GM04503 (cell line): ENCODE measurements around the gene IGF2.

ENCODE experiments used
- DNase-seq: peaks from one replicate; pipeline ENCODE4 v3.0.0-alpha.2; 2012; ENCODE audit warnings: low read depth

The IGF2 gene

DNA sequence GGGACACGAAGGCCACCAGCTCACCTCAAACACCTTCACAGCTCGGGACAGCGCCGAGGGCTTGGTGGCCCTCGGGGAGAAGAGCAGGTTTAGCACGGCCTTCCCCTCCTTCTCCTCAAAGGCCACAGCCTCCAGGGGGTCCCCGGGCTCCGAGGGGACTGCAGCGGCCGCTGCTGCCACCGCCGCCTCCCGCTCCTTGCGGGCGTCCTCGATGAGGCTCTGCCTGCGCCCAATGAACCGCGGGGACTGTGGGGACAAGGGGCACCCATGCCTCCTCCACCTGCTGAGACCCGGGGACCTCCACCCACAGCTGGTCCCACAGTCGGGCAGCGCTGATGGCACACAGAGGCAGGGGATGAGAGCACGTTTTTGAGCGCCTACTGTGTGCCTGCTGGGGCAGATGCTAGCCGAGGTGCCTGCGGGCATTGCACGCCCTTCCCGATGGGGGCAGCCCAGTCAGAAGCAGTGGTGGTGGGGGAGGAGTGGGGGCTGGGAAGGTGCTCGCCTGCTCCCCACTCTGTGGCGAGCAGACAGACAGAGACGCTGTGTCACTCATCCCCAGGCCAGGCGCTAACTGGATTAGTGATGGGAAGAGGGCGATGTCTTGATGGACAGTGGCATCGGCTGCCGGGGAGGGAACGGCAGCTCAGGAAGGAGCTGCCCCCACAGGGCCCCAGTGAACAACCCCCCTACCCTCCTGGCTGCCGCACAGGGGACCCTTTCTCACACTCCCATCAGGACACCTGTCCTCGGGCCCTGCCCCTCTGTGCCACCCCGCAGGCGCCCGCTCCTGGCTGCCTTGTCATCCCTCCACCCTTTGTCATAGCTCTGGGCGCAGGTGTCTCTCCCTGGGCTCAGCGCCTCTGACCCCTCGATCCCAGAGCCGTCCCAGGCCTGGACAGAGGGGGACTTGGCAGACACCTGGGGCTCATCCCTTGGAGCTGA lies 30.7 kb upstream of the IGF2 start:
- no peak for DNase-seq

DNA sequence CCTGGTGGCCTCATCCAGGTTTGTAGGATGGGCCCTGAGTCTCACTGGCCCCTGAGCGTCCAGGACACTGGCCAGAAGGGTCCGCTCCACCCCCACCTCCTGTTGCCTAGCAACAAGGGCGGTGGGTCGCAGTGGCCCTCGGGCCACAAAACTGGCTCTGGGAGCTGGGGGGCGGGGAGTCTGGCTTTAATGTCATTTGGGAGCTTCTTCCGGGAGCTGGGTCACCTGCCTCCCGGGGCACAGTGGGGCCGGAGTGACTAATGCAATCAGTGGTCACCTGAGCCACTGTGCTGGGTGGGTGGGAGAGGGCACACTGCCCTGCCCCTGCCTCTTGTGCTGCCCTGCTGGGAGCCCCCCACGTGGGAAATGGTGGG lies 29.8 kb upstream of the IGF2 start:
- DNase-seq: no peak

DNA sequence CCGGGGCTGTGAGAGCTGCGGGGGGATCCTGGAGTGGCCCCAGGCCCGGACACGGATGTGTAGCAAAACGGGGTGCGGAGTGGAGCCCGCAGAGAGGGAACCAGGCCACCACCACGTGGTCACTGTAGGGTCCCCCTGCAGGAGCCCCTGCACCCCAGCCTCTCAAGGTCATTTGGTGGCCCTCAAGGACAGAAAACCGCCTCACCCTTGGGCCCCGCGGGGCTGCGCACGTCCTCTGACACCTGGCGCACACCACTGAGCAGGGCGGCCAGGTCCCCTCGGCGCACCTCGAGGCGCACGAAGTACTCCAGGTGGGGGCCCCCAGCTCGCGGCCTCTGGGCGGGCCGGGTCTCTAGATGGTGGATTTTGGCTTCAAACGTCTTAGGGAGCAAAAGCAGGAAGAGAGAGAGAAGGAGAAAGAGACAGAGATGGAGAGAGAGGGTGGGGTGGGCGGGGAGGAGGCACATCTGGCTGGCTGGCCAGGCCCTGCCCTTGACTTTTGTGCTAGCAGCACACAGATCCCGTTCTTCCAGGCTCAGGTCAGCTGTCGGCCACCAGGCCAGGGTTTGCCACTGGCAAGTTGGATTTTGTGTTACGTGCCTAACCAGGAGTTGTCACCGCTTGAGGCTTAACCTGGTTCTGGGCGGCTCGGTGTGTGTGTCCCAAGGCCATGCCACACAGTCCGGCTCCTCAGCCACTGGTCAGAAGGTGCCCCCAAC lies 29.3 kb upstream of the IGF2 start:
- DNase-seq: no peak

DNA sequence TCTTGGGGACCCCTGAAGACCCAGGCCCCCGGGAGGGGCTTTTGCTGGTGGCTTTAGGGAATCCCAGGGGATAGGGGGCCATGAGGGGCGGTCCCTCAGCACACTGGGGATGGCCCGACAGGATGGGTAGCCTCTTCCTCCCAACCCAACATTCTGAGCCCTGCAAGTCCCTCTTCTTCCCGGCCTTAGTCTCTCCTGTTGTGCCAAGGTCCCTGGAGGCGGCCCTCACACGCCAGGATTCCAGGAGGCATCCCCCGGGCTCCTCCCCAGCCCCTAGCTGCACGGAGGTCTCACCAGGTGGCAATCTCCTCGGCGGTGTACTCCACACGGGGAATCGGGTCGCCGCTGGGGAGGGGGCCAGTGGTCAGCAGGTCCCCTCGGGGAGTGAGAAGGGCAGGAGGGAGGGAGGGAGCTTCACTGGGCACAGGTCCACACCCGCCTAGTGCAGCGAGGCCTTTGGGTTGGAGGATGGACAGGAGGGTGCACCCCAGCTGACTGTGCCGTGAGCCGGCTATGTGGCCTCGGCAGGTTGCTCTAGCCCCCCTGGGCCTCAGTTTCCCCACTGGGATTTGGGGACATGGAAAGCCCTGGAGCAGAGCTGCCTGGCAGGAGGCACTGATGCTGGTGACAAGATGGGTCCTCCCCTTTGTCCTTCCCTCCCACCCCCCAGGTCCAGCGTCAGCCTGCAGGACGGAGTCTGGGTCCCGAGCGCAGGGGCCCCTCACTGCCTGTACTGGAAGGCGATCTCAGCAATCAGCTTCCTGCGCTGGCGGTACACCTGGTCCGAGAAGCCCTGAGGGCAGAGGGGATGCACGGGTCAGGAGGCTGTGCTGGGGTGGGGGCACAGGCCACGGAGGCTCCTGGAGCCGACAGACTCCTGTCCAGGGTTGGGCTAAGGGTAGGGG lies 28.2 kb upstream of the IGF2 start:
- no peak for DNase-seq

DNA sequence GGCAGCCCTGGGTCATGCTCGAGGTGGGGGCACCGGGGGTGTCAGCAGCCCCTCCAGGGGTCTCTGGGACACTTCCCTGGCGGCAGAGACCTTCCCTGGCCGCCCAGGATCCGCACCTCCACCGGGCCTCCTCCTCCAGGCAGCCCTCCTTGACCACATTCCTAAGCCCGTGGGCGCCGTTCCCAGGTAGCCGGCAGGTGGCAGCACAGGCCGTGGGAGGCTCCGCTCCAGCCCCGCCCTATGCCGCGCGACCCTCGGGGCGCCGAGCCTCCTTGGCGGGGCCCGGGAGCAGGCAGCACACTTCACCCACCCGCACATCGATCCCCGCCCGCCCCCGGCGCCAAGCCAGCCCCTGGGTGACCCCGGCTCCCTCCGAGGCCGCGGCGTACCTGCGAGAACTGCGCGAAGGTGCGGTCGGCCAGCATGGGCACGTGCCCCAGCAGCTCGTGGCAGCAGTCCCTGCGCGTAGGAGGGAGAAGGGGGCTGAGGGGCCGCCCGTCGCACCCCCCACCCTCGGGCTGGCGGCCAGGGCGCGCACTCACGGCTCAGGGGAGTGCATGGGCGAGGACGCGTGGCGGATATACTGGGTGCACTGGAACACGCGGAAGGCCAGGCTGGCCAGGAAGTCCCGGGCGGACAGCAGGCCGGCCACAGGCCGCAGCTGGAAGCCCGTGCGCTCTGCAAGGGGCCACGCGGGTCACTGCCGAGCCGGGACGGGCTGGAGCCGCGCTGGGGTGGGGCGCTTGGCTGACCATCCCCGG lies 27.1 kb upstream of the IGF2 start:
- DNase-seq: no peak

DNA sequence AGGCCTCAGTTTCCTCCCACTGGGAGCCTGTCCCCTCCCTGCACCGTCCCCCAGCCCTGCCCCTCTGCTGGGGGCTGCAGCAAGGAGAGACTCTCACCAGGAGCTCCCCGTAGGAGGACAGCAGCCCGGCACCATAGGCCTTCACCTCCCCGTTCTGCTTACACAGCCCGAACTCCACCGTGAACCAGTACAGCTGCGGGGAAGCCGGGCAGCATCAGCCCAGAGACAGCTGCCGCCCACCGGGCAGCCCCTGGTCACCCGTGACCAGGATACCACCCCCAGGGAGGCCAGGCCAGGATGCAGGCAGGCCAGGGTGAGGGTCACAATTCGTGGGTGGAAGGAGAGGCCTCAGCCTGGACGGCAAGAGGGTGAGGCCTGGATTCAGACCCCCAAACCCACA lies 26.4 kb upstream of the IGF2 start:
- no peak for DNase-seq

DNA sequence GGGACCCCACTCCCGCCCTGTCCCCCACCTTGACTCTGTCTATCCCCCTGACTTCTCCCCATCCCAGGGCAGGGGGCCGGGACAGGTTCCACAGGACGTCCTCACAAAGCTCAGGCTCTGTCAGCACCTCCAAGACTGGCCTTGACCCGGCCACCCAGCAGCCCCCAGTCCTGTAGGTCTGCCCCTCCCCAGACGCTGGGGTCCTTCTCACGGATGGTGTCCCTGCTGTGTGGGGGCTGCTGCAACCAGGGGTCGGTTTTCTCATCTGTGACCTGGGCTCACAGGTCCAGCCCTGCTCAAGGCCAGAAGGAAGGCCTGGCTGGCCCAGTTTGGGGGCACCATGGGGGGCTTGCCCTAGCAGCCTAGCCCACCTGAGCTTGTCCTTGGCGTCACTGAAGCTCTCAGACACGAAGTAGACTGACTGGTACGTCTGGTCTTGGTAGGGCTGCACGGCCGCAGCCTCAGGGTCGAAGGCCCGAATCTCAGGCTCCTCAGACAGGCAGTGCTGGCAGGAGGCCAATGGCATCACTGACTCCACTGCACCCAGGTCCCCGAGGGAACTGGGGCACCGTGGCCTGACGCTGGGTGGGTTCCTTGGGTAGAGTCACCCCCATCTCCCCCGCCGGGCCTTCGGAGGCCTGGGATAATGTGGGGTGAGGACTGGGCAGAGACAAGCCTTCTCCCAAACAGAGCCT lies 25.8 kb upstream of the IGF2 start:
- DNase-seq: no peak

DNA sequence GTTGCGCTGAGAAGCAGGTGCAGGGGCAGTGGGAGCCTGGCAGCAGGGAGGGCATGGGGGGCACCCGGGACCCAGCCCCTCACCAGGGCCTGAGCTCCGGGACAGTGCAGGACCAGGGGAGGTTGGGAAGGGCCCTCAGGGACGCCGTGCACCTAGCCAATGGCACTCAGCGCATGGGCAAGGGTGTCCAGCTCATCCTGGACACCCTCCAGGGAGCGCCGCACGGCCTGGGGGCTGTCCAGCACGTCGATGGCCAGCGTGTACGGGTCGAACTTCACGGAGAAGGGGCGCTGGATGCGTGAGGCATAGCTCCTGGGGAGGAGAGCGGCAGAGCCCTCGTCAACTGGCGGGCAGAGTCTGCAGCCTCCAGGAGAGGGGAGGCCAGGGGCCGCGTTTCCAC lies 24.9 kb upstream of the IGF2 start:
- DNase-seq: no peak

DNA sequence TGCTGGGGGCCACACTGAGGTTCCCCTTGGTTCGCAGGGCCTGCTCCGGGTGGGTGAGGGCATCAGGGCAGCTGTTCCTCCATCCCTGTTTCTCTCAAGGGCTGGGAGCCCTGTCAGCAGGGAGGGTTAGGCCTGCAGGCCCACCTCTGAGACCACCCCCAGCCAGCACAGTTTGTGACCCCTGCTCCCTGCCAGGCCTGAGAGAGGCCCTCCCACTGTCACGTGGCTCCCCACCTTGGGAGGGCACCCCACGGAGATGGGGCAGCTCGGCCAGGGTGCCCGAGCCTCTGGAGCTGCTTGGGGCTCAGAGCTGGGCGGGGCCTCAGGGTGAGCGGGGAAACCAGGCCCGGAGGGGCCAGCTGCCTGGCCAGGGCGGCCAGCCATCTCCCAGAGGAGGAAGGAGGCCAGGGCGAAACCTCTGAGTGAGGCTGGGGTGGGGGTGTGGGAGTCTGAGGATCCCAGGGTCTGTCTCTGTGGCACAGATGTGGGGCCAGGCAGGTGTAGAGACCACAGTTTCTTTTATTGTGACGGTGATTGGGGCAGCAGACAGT lies 24.3 kb upstream of the IGF2 start:
- no peak for DNase-seq

DNA sequence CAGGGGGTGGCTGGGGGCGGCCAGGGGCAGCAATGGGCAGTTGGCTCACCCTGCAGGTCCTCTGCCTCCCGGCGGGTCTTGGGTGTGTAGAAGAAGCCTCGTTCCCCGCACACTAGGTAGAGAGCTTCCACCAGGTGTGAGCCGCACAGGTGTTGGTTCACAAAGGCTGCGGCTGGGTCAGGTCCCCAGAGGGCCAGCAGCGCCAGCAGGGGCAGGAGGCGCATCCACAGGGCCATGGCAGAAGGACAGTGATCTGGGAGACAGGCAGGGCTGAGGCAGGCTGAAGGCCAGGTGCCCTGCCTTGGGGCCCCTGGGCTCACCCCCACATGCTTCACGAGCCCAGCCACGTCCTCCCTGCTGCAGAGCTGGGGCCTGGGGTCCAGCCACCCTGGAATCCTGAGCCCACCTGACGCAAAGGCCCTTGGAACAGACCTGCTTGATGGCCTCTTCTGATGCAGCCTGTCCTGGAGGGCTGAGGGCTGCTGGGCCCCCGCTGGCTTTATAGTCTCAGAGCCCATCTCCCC lies 21.6 kb upstream of the IGF2 start, which contains the start of gene INS:
TSS of gene INS (minus strand) at position 474 of the 524 bp plus-strand sequence. CDS start at position 236, 238 bp downstream.
- DNase-seq: no peak

DNA sequence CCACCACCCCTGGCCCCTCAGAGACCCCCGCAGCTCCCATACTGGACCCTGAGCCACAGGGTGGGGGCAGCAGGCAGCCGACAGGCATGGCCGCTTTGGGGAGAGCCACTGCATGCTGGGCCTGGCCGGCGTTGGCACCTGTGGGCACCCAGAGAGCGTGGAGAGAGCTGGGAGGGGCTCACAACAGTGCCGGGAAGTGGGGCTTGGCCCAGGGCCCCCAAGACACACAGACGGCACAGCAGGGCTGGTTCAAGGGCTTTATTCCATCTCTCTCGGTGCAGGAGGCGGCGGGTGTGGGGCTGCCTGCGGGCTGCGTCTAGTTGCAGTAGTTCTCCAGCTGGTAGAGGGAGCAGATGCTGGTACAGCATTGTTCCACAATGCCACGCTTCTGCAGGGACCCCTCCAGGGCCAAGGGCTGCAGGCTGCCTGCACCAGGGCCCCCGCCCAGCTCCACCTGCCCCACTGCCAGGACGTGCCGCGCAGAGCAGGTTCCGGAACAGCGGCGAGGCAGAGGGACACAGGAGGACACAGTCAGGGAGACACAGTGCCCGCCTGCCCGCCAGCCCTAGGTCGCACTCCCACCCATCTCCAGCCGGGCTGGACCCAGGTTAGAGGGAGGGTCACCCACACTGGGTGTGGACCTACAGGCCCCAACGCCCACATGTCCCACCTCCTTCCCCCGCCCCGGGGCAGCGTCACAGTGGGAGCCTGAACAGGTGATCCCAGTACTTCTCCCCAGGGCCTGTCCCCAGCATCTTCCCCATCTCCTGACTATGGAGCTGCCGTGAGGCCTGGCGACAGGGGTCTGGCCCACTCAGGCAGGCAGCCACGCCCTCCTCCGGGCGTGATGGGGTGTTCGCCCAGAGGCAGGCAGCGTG lies 20.6 kb upstream of the IGF2 start:
- no peak for DNase-seq

DNA sequence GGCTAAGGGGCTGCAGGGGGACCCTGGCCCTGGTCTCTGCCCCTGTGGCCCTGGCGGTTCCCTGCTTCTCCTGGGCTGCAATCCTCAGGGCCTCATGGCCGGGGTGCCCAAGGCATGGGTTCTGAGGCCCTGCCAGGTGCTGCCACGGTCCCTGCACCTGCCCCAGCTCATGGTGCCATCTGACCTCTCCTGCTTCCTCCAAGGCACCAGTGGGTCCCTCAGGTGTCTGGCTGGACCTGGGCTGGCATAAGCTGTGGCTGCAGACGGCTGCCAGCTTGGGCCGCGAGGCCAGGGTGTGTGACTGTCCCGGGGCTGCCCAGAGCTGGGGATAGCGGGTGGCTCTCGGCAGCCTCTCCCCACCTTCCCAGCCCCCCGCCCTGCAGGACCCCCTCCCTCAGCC lies 19.8 kb upstream of the IGF2 start:
- DNase-seq: no peak

DNA sequence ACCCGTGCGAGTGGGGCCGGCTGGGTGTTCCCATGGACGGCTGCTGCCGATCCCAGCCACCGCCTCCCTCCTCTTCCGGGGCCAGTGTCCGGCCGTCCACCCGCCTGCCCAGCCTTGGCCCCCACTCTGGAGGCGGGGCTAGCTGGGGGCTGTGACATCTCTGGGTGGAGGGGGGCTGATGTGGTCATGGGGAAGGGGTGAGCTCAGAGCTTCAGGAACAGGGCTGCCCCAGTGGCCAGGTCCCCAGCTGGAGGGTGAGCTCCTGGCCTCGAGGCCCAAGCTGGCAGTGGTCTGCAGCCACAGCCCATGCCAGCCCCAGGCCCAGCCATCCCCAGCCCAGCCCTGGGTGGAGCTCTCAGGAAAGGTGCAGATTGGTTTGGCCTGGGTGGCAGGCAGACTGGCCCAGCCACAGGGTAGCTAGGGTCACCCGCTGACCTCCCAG lies 19.1 kb upstream of the IGF2 start:
- DNase-seq: no peak

DNA sequence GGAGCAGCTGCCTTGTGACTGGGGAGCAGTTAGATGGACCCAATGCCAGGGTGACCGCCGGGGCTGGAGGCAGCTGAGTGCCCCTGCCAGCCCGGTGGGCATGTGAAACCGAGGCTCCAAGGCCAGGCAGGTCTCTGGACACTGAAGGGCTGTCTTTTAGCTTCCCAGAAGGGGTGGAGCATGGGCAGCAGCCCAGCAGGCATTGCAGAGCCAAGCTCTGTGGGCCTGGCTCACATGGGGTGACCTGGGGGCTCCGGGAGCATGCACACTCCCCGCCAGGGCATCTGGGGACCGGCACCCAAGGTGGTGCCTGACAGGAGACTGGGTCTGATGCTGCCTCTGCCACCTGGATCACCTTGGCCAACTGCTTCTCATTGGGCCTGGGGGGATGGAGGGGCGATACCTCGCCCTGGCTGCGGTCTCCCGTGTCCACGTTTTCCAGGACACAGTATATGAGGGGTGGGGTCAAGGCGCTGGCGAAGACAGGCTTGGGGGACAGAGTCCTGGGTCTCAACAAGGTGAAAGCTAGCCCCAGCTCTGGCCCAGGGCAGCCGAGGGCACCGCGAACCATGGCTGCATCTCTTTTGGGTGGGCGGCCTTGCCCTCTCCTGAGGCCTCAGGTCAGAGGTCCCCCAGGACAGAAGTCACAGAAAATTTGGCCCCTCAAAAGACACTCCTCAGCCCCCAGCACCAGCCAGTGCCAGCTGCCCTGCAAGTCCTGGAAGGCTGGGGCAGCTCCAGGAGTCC lies 18.3 kb upstream of the IGF2 start:
- no peak for DNase-seq

DNA sequence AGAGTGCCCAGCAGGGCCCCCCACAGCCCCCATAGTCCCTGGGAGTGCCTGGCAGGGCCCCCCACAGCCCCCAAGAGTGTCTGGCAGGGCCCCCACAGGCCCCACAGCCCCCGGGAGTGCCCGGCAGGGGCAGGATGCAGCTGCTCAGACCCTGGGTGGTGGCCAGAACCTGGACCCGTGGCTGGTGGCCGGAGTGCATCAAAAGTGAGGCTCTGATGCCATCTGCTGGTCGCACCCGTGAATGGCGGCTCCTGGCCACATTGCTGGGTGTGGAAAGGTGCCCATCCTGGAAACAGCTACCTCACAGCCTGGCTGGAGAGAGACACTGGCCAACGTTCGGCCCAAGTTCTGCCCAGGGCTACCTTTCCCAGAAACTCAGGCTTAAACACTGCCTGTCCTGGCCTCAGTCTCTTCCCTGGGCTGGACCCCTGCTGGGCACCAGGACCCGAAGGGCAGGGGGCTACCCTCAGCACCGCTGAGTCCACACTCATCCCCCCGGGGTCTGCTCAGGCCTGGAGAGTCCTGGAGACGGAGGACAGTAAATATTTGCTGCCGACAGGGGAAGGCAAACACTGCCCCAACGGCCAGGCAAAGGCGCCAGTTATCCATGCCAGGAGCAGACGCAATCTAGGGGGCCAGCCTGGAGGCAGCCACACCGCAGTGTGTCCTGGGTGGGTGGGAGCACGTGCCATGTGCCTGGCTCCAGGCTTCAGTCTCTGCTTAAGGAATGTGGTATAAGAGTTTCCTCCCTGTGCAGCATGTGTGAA lies 17.4 kb upstream of the IGF2 start:
- DNase-seq: no peak

DNA sequence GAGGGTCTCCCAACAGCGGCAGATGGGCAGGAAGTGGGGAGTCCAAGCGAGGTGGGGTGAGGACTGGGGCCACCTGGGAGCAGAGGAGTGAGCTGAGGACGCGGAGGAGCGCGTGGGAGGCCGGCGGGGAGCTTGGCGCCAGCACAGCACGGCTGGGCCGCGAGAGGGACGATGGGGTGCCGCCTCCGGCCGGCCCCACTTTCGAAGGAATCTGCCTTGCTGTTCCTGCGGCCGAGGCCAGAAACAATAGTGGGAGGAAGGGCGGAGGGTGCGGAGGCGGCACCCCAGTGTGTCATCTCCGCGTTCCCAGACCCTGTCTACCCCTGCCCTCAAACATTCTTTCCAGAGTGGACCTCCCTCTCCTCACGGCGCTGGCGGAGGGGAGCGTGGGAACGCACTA lies 16.3 kb upstream of the IGF2 start:
- no peak for DNase-seq

DNA sequence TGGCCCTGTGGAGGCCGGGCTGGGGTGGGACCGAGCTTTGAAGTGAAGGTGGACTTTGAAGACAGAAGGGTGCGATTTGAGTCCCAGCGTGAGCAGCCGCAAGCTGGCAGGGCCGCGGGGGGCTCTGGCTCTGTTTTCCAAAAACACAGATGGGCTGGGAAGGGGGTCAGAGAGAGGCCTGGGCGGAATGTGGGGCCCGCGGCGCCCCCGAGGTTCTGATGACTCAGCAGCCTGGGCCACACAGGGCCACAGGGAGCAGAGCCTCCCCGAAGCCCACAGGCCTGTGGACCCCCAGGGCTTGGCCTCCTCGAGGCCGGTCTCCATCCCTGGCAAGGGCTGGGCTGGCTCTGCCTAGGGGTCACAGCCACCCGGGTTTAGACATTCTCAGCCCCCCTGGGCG lies 15.7 kb upstream of the IGF2 start:
- no peak for DNase-seq

DNA sequence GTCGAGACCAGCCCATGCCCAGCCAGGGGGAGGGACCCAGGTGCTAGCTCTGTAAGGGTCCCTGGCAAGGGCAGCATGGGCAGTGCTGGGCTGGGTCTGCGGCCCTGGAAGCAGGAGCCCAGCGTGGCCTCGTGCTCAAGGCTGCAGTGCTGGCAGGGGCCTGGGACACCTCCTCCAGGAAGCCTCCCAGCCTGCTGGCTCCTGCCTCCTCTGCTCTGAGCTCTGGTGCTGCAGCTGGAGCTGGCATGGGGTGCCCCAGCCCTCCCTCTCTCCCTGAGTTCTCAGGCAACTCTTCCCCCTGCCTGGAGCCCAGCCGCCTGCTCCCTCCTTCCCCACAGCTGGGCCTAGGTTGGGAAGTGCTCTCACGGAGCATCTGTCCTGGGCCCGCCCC lies 15.0 kb upstream of the IGF2 start:
- DNase-seq: no peak
